ENCODE measurements around the gene ARSJ.

ARSJ gene

GRCh38 chr4:113974467-113974866 is 5.0 kb downstream of the ARSJ start:
- Histone ChIP-seq H3K4me1 (ENCODE audit: insufficient read depth, poor library complexity, severe bottlenecking) (peaks cover 34% of the 10 kb centered on the region), H3K9me3 (ENCODE audit: severe bottlenecking) (peaks cover 6% of the 10 kb centered on the region), H3K27me3 (ENCODE audit: insufficient read depth, poor library complexity, severe bottlenecking) (no peaks in the 10 kb centered on the region), H3K4me3 (ENCODE audit: severe bottlenecking) (no peak overlapping the region), H3K36me3 (ENCODE audit: low read depth) (peaks cover 36% of the 10 kb centered on the region), H3K27ac (ENCODE audit: poor library complexity, severe bottlenecking) (no peak overlapping the region)
- no peak for TF ChIP-seq CTCF (IDR thresholded peaks at IDR 0.05; ENCODE audit: poor library complexity, severe bottlenecking)
- DNase-seq (ENCODE audit: low spot score) (no peak), ATAC-seq (ENCODE audit: low read depth) (no peak)

GRCh38 chr4:113973345-113973744 is 6.1 kb downstream of the ARSJ start:
- peaks cover 34% of the 10 kb centered on the region for H3K4me1 ChIP-seq (ENCODE audit: insufficient read depth, poor library complexity, severe bottlenecking)
- peaks cover 6% of the 10 kb centered on the region for H3K9me3 ChIP-seq (ENCODE audit: severe bottlenecking)
- no peaks in the 10 kb centered on the region for H3K27me3 ChIP-seq (ENCODE audit: insufficient read depth, poor library complexity, severe bottlenecking)
- no peak overlapping the region for H3K4me3 ChIP-seq (ENCODE audit: severe bottlenecking)
- peaks cover 46% of the 10 kb centered on the region for H3K36me3 ChIP-seq (ENCODE audit: low read depth)
- ATAC-seq (ENCODE audit: low read depth) (no peak), DNase-seq (ENCODE audit: low spot score) (no peak)
- TF ChIP-seq CTCF (IDR thresholded peaks at IDR 0.05; ENCODE audit: poor library complexity, severe bottlenecking) = no peak
- H3K27ac ChIP-seq (ENCODE audit: poor library complexity, severe bottlenecking) = no peak overlapping the region

GRCh38 chr4:113972781-113973180 is 6.7 kb downstream of the ARSJ start:
- ATAC-seq (ENCODE audit: low read depth) = no peak
- Histone ChIP-seq H3K4me3 (ENCODE audit: severe bottlenecking) (no peak overlapping the region), H3K27me3 (ENCODE audit: insufficient read depth, poor library complexity, severe bottlenecking) (no peaks in the 10 kb centered on the region), H3K36me3 (ENCODE audit: low read depth) (peaks cover 51% of the 10 kb centered on the region), H3K9me3 (ENCODE audit: severe bottlenecking) (peaks cover 6% of the 10 kb centered on the region), H3K27ac (ENCODE audit: poor library complexity, severe bottlenecking) (peak overlapping the region; percentile 50), H3K4me1 (ENCODE audit: insufficient read depth, poor library complexity, severe bottlenecking) (peaks cover 39% of the 10 kb centered on the region)
- DNase-seq (ENCODE audit: low spot score) = no peak
- TF ChIP-seq CTCF (IDR thresholded peaks at IDR 0.05; ENCODE audit: poor library complexity, severe bottlenecking) = no peak

GRCh38 chr4:113971706-113972360 is 7.6 kb downstream of the ARSJ start:
- peak; percentile 83 for ATAC-seq (ENCODE audit: low read depth)
- Histone ChIP-seq H3K9me3 (ENCODE audit: severe bottlenecking) (peaks cover 6% of the 10 kb centered on the region), H3K4me3 (ENCODE audit: severe bottlenecking) (no peak overlapping the region), H3K36me3 (ENCODE audit: low read depth) (peaks cover 61% of the 10 kb centered on the region), H3K27ac (ENCODE audit: poor library complexity, severe bottlenecking) (peak overlapping the region; percentile 50), H3K4me1 (ENCODE audit: insufficient read depth, poor library complexity, severe bottlenecking) (peaks cover 46% of the 10 kb centered on the region), H3K27me3 (ENCODE audit: insufficient read depth, poor library complexity, severe bottlenecking) (no peaks in the 10 kb centered on the region)
- no peak for DNase-seq (ENCODE audit: low spot score)
- no peak for TF ChIP-seq CTCF (IDR thresholded peaks at IDR 0.05; ENCODE audit: poor library complexity, severe bottlenecking)

- H3K9me3 ChIP-seq (ENCODE audit: severe bottlenecking) = peaks cover 6% of the 10 kb centered on the region
- H3K4me1 ChIP-seq (ENCODE audit: insufficient read depth, poor library complexity, severe bottlenecking) = peaks cover 36% of the 10 kb centered on the region
- no peak for TF ChIP-seq CTCF (IDR thresholded peaks at IDR 0.05; ENCODE audit: poor library complexity, severe bottlenecking)
- DNase-seq (ENCODE audit: low spot score) (no peak), ATAC-seq (ENCODE audit: low read depth) (no peak)
- peaks cover 71% of the 10 kb centered on the region for H3K36me3 ChIP-seq (ENCODE audit: low read depth)
- peak overlapping the region; percentile 50 for H3K27ac ChIP-seq (ENCODE audit: poor library complexity, severe bottlenecking)
- H3K4me3 ChIP-seq (ENCODE audit: severe bottlenecking) = no peak overlapping the region
- H3K27me3 ChIP-seq (ENCODE audit: insufficient read depth, poor library complexity, severe bottlenecking) = no peaks in the 10 kb centered on the region
Observed at GRCh38 chr4:113969709-113970334, 9.6 kb downstream of the ARSJ start.

Measured in RWPE2 (cell line).